ENCODE data around the gene AMY1A. TPM values are rescaled to one million over a fixed set of nuclear protein-coding genes. Genes with fewer than 3 reads are reported as not detected.
"Not testable (repeated sequence)": the region's sequence is repeated elsewhere in the genome, so short reads cannot be mapped to it uniquely, and the experiment has no call there.

The AMY1A gene
- total and polyA plus RNA-seq, 2 donors (not counting 1 experiment from before 2014, with no cell fraction given), result not detected

- not testable (repeated sequence) for H3K9ac ChIP-seq (ENCODE audit: insufficient read depth, low read length); DNase-seq (ENCODE audit: low read depth in 2 of 2); H3K4me1 ChIP-seq (ENCODE audit: control insufficient read depth, extremely low read depth, insufficient read depth, low read length)
These were observed 5.3 kb upstream of the AMY1A start for GRCh38 chr1:103650305-103650704.

GRCh38 chr1:103650889-103651288 is 4.7 kb upstream of the AMY1A start:
- not testable (repeated sequence) for H3K4me2 ChIP-seq (ENCODE audit: extremely low read depth, insufficient read depth, low read length); H3K4me1 ChIP-seq (ENCODE audit: control insufficient read depth, extremely low read depth, insufficient read depth, low read length); H3K27ac ChIP-seq (ENCODE audit: insufficient read depth, low read length); H4K20me1 ChIP-seq (ENCODE audit: control insufficient read depth, extremely low read depth, insufficient read depth, low read length); H3K79me2 ChIP-seq (ENCODE audit: control insufficient read depth, insufficient read depth, low read length); H3K27me3 ChIP-seq (ENCODE audit: control insufficient read depth, insufficient read depth, low read length); H3K9me3 ChIP-seq (ENCODE audit: control insufficient read depth, insufficient read depth, low read depth, low read length); DNase-seq (ENCODE audit: low read depth in 2 of 2); H3K36me3 ChIP-seq (ENCODE audit: control insufficient read depth, insufficient read depth, low read length); H3K9ac ChIP-seq (ENCODE audit: insufficient read depth, low read length); H2AFZ ChIP-seq (ENCODE audit: low read length); H3K4me3 ChIP-seq (replicated peaks in 1 of 4; ENCODE audit: control extremely low read depth in 1 of 4, insufficient read depth in 1 of 4, low read depth in 3 of 4, low read length in 4 of 4)

More at GRCh38 chr1:103650305-103650704, 5.3 kb upstream of the AMY1A start:
- H3K4me3 ChIP-seq (replicated peaks in 1 of 4; ENCODE audit: control extremely low read depth in 1 of 4, insufficient read depth in 1 of 4, low read depth in 3 of 4, low read length in 4 of 4); H3K36me3 ChIP-seq (ENCODE audit: control insufficient read depth, insufficient read depth, low read length); H3K27ac ChIP-seq (ENCODE audit: insufficient read depth, low read length); H3K4me2 ChIP-seq (ENCODE audit: extremely low read depth, insufficient read depth, low read length); H3K27me3 ChIP-seq (ENCODE audit: control insufficient read depth, insufficient read depth, low read length); H3K9me3 ChIP-seq (ENCODE audit: control insufficient read depth, insufficient read depth, low read depth, low read length); H3K79me2 ChIP-seq (ENCODE audit: control insufficient read depth, insufficient read depth, low read length); H2AFZ ChIP-seq (ENCODE audit: low read length); H4K20me1 ChIP-seq (ENCODE audit: control insufficient read depth, extremely low read depth, insufficient read depth, low read length): not testable (repeated sequence)

GRCh38 chr1:103654133-103654532 is 1.4 kb upstream of the AMY1A start:
- H3K27me3 ChIP-seq (ENCODE audit: control insufficient read depth, insufficient read depth, low read length); H3K27ac ChIP-seq (ENCODE audit: insufficient read depth, low read length); DNase-seq (ENCODE audit: low read depth in 2 of 2); H3K4me2 ChIP-seq (ENCODE audit: extremely low read depth, insufficient read depth, low read length); H4K20me1 ChIP-seq (ENCODE audit: control insufficient read depth, extremely low read depth, insufficient read depth, low read length); H3K4me1 ChIP-seq (ENCODE audit: control insufficient read depth, extremely low read depth, insufficient read depth, low read length); H3K9ac ChIP-seq (ENCODE audit: insufficient read depth, low read length); H2AFZ ChIP-seq (ENCODE audit: low read length); H3K36me3 ChIP-seq (ENCODE audit: control insufficient read depth, insufficient read depth, low read length); H3K9me3 ChIP-seq (ENCODE audit: control insufficient read depth, insufficient read depth, low read depth, low read length); H3K79me2 ChIP-seq (ENCODE audit: control insufficient read depth, insufficient read depth, low read length); H3K4me3 ChIP-seq (replicated peaks in 1 of 4; ENCODE audit: control extremely low read depth in 1 of 4, insufficient read depth in 1 of 4, low read depth in 3 of 4, low read length in 4 of 4): not testable (repeated sequence)

- H3K27ac ChIP-seq (ENCODE audit: insufficient read depth, low read length); H3K36me3 ChIP-seq (ENCODE audit: control insufficient read depth, insufficient read depth, low read length); H3K9ac ChIP-seq (ENCODE audit: insufficient read depth, low read length); H3K27me3 ChIP-seq (ENCODE audit: control insufficient read depth, insufficient read depth, low read length); H3K9me3 ChIP-seq (ENCODE audit: control insufficient read depth, insufficient read depth, low read depth, low read length); H3K4me3 ChIP-seq (replicated peaks in 1 of 4; ENCODE audit: control extremely low read depth in 1 of 4, insufficient read depth in 1 of 4, low read depth in 3 of 4, low read length in 4 of 4); H2AFZ ChIP-seq (ENCODE audit: low read length); H3K4me2 ChIP-seq (ENCODE audit: extremely low read depth, insufficient read depth, low read length); H4K20me1 ChIP-seq (ENCODE audit: control insufficient read depth, extremely low read depth, insufficient read depth, low read length); DNase-seq (ENCODE audit: low read depth in 2 of 2); H3K4me1 ChIP-seq (ENCODE audit: control insufficient read depth, extremely low read depth, insufficient read depth, low read length); H3K79me2 ChIP-seq (ENCODE audit: control insufficient read depth, insufficient read depth, low read length): not testable (repeated sequence)
These were observed 20.8 kb downstream of the AMY1A start for GRCh38 chr1:103676335-103676734.

- H3K9ac ChIP-seq (ENCODE audit: insufficient read depth, low read length); H3K4me1 ChIP-seq (ENCODE audit: control insufficient read depth, extremely low read depth, insufficient read depth, low read length); H4K20me1 ChIP-seq (ENCODE audit: control insufficient read depth, extremely low read depth, insufficient read depth, low read length); H3K79me2 ChIP-seq (ENCODE audit: control insufficient read depth, insufficient read depth, low read length); H3K4me2 ChIP-seq (ENCODE audit: extremely low read depth, insufficient read depth, low read length); H3K36me3 ChIP-seq (ENCODE audit: control insufficient read depth, insufficient read depth, low read length); H3K9me3 ChIP-seq (ENCODE audit: control insufficient read depth, insufficient read depth, low read depth, low read length); H2AFZ ChIP-seq (ENCODE audit: low read length); DNase-seq (ENCODE audit: low read depth in 2 of 2); H3K27me3 ChIP-seq (ENCODE audit: control insufficient read depth, insufficient read depth, low read length); H3K27ac ChIP-seq (ENCODE audit: insufficient read depth, low read length); H3K4me3 ChIP-seq (replicated peaks in 1 of 4; ENCODE audit: control extremely low read depth in 1 of 4, insufficient read depth in 1 of 4, low read depth in 3 of 4, low read length in 4 of 4): not testable (repeated sequence)
These were observed 40.5 kb downstream of the AMY1A start, which contains the start of gene AMY1B for GRCh38 chr1:103696110-103696509. Gene AMY1B, minus strand, starts transcription at chr1:103696210. Its CDS starts 571 bp downstream, at chr1:103695639.

GRCh38 chr1:103697430-103697829 is 41.9 kb downstream of the AMY1A start:
- H3K9ac ChIP-seq (ENCODE audit: insufficient read depth, low read length); H3K27me3 ChIP-seq (ENCODE audit: control insufficient read depth, insufficient read depth, low read length); H3K79me2 ChIP-seq (ENCODE audit: control insufficient read depth, insufficient read depth, low read length); DNase-seq (ENCODE audit: low read depth in 2 of 2); H4K20me1 ChIP-seq (ENCODE audit: control insufficient read depth, extremely low read depth, insufficient read depth, low read length); H3K27ac ChIP-seq (ENCODE audit: insufficient read depth, low read length); H3K9me3 ChIP-seq (ENCODE audit: control insufficient read depth, insufficient read depth, low read depth, low read length); H3K36me3 ChIP-seq (ENCODE audit: control insufficient read depth, insufficient read depth, low read length); H3K4me2 ChIP-seq (ENCODE audit: extremely low read depth, insufficient read depth, low read length); H2AFZ ChIP-seq (ENCODE audit: low read length); H3K4me1 ChIP-seq (ENCODE audit: control insufficient read depth, extremely low read depth, insufficient read depth, low read length); H3K4me3 ChIP-seq (replicated peaks in 1 of 4; ENCODE audit: control extremely low read depth in 1 of 4, insufficient read depth in 1 of 4, low read depth in 3 of 4, low read length in 4 of 4): not testable (repeated sequence)

- H3K9ac ChIP-seq (ENCODE audit: insufficient read depth, low read length); H3K4me2 ChIP-seq (ENCODE audit: extremely low read depth, insufficient read depth, low read length); DNase-seq (ENCODE audit: low read depth in 2 of 2); H3K27ac ChIP-seq (ENCODE audit: insufficient read depth, low read length); H3K9me3 ChIP-seq (ENCODE audit: control insufficient read depth, insufficient read depth, low read depth, low read length); H3K27me3 ChIP-seq (ENCODE audit: control insufficient read depth, insufficient read depth, low read length); H3K4me1 ChIP-seq (ENCODE audit: control insufficient read depth, extremely low read depth, insufficient read depth, low read length); H2AFZ ChIP-seq (ENCODE audit: low read length); H3K4me3 ChIP-seq (replicated peaks in 1 of 4; ENCODE audit: control extremely low read depth in 1 of 4, insufficient read depth in 1 of 4, low read depth in 3 of 4, low read length in 4 of 4); H4K20me1 ChIP-seq (ENCODE audit: control insufficient read depth, extremely low read depth, insufficient read depth, low read length); H3K79me2 ChIP-seq (ENCODE audit: control insufficient read depth, insufficient read depth, low read length); H3K36me3 ChIP-seq (ENCODE audit: control insufficient read depth, insufficient read depth, low read length): not testable (repeated sequence)
These were observed 45.1 kb downstream of the AMY1A start for GRCh38 chr1:103700669-103701068.
